Measurements from ENCODE around the gene PSG11.

DNA sequence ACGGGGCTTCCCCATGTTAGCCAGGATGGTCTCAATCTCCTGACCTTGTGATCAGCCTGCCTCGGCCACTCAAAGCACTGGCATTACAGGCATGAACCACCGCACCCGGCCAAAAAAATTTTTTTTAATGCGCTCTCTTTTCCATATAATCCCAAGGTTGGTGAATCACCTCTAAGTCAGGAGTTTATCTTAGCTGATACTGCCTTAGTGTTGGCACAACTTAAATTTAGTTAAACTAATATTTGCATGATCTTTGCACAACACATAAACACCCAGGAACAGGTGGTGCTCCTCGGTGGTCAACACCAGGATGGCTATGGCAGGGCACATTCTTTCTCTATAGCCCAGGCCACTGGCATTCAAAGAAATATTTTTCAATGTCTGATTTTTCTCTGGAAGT lies 65.2 kb downstream of the PSG11 start:
- no peak for TF ChIP-seq POLR2A (IDR thresholded peaks at IDR 0.05)
- TF ChIP-seq, protein P1, sequence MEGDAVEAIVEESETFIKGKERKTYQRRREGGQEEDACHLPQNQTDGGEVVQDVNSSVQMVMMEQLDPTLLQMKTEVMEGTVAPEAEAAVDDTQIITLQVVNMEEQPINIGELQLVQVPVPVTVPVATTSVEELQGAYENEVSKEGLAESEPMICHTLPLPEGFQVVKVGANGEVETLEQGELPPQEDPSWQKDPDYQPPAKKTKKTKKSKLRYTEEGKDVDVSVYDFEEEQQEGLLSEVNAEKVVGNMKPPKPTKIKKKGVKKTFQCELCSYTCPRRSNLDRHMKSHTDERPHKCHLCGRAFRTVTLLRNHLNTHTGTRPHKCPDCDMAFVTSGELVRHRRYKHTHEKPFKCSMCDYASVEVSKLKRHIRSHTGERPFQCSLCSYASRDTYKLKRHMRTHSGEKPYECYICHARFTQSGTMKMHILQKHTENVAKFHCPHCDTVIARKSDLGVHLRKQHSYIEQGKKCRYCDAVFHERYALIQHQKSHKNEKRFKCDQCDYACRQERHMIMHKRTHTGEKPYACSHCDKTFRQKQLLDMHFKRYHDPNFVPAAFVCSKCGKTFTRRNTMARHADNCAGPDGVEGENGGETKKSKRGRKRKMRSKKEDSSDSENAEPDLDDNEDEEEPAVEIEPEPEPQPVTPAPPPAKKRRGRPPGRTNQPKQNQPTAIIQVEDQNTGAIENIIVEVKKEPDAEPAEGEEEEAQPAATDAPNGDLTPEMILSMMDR (IDR thresholded peaks at IDR 0.05 in 4 of 5, conservative IDR thresholded peaks at IDR 0.05 in 1 of 5) = no peak
